HG02884 (cell line): Measurements from ENCODE around the gene TMEM150A.
"Not testable (repeated sequence)": the region's sequence is repeated elsewhere in the genome, so short reads cannot be mapped to it uniquely, and the experiment has no call there.

Experiments
- ATAC-seq: cut with Tn5 transposase; IDR thresholded peaks from one replicate; pipeline ENCODE4 v1.9.1; 2021; ENCODE audit warnings: mild to moderate bottlenecking, moderate library complexity; ENCODE audit not compliant: unreplicated experiment

TMEM150A gene

DNA sequence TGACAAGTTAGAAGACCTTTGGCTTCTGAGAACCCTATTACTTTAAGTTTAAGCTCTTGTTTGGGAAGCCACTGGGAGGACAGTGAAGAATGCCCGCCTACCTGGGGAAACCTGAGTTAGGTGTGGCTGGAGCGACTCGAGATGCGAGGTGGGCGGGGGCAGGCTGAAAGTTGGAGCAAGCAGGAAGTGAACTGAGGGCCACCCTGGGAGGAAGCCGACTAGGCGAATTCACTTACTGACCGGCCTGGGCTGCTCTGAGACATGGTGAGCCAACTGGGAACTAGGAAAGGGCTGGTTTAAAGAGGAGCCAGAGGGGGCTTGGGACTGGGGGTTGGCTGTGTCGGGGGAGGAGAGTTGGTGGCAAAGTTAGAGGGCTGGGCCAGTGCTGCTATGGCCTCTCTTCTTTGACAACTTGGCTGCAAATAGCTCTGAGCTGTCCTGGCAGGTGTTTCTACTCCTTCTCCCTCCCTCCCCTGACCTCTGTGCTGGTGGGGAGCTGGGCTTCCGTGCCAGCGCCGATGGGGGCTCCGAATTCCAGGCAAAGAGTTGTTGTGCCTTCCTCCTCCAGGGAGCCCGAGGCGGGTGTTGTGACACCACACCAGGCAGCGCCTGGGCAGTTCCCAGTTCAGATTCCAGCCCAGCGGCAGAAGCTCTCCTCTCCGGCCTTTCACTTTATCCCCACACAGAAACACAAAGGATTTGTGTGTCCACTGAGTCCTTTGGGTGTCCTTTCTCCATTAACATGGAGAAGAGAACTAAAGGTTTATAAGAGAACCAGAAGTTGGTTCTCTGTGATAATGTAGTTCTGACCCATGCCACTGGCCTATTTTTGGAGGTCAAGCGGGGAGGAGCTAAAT, 24.9 kb downstream of the TMEM150A start, which contains the start of gene VAMP8:
Gene VAMP8, plus strand, starts transcription at position 201 of the 857 bp plus-strand sequence. Its CDS starts 61 bp downstream, at position 262.
- peak; percentile 61 for ATAC-seq

DNA sequence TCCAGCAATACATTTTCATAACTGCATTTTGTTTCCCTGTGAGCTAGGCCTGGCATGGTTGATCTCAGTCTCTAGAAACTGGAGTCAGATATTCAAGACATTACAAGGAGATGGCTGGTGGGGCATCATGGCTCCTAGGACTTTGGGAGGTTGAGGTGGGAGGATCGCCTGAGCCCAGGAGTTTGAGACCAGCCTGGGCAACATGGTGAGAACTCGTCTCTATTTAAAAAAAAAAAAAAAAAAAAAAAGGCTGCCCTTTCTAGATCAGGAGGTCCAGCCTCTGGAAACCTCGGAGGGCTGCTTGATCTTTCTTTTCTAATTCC, 25.5 kb downstream of the TMEM150A start:
- no peak for ATAC-seq

DNA sequence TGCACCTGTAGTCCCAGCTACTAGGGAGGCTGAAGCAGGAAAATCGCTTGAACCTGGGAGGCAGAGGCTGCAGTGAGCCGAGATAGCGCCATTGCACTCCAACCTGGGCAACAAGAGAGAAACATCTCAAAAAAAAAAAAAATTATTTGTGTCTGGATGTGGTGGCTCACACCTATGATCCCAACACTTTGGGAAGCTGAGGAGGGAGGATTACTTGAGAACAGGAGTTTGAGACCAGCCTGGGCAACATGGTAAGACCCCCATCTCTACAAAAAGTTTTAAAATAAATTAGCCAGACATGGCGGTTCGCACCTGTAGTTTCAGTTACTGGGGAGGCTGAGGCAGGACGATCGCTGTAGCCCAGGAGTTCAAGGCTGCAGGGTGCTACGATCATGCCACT, 26.8 kb downstream of the TMEM150A start:
- ATAC-seq: no peak

DNA sequence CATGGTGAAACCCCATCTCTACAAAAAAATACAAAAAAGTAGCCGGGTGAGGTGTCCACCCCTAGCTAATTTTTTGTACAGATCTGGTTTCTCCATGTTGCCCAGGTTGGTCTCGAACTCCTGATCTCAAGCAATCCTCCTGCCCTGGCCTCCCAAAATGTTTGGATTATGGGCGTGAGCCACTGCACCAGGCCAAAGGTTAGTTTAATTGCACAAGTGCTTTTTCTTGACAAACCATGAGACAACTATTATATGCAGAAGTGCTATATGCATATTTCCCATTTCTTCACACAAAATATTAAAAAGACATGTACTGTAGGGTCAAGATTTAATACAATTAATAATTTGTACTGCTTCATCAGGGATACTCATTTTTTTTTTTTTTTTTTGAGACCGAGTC, 36.2 kb downstream of the TMEM150A start:
- no peak for ATAC-seq

DNA sequence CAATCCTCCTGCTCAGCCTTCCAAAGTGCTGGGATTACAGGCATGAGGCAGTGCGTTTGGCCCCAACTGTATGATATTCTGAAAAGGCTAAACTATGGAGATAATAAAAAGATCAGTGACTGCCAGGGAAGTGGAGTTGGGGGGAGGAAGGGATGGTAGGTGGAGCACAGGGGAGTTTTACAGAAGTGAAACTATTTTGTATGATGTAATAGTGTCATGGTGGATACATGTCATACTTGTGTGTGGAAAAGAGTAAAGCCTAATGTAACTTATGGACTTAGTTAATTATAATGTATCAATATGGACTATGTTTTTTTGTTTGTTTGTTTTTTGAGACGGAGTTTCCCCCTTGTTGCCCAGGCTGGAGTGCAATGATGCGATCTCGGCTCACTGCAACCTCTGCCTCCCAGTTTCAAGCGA, 38.3 kb downstream of the TMEM150A start:
- ATAC-seq: no peak

DNA sequence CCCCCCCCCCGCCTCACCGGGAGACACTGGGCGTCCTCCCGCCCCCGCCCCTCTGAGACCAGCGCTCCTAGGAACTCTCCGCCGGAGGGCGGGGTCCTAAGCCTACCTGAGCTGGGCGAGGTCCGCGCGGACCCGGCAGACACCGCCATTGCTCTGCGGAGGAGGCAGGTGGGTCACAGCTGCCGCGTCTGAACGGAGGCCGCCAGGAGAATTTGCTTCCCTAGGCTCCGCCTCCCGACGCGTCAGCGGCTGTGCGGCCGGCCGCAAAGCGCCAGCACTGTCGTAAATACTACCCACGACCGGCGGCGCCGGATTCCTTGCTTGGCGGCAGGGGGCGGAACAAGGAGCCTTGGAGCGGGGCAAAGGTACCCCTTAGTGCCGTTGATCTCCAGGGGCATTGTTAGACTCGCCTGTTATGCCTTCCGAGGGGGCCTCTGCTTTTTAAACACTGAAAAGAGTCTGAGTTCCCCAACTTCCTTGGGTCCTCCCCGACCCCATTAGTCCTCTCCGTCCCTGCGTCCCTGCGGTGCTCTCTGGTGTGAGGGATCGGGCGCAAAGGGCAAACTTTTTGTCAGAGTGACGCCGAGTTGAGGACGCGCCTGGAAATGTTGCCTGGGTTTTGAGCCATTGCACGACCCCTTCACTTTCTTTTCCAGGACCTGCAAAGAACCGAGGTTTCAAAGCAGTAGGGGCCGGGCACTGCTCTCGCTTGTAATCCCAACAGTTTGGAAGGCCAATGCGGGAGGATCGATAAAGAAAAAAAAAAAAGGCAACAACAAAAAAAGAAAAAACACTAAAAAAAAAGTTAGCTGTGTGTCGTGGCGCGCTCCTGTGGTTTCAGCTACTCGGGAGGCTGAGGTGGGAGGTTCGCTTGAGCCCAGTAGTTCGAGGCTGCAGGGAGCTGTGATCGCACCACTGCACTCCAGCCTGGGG, 41.0 kb downstream of the TMEM150A start, which contains the start of gene GGCX:
Gene GGCX, minus strand, starts transcription at position 214 of the 933 bp plus-strand sequence. Its CDS starts 65 bp downstream, at position 149.
- ATAC-seq: peak; percentile 90

DNA sequence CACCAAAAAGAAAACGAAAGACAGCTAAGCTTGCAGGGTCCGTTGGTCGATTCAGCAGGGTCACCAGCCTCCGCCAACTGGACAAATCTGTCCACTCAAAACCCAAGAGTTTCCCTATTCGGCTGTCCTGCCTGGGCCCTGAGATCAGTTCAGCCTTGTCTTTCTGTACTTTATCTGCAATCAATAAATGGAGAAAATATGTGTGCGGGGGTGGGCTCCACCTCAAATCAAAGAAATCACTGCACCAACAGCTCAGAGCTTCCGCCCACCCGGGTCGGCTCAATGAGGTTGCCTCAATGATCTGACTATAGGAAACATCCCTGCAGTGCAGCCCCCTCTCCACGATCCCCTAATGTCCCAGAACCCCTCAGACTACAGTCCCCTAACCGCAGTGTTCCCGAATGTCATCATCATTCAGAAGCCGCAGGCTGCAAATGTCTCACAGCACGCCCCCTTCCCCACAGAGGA, 41.7 kb downstream of the TMEM150A start:
- ATAC-seq: no peak

DNA sequence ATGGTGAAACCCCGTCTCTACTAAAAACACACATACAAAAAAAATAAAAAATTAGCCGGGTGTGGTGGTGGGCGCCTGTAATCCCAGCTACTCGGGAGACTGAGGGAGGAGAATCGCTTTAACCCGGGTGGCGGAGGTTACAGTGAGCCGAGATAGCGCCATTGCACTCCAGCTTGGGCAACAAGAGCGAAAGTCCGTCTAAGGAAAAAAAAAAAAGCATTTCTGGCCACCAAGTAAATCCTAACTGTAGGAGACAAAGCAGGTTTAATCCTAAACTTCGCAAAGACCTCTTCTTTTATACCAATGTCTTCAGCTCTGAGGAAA, 42.1 kb downstream of the TMEM150A start:
- not testable (repeated sequence) for ATAC-seq

DNA sequence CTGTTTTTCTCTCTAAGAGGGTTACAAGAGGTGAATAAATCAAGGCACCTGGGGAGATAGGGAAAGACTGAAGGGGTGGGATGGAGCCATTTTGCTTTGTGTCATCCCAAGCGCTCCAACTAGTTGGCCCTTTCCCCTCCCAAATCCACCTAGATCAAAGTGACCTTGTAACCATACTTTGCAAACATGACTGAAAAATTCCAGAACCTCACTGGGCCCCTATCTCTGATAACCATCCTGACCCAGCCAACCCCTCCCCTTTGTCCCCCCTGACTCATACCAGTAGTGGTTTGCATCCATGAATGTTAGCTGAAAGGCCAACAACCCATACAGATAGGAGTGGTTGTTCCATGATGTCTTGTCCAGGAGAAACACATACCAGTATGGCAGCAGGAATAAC, 44.3 kb downstream of the TMEM150A start:
- no peak for ATAC-seq

DNA sequence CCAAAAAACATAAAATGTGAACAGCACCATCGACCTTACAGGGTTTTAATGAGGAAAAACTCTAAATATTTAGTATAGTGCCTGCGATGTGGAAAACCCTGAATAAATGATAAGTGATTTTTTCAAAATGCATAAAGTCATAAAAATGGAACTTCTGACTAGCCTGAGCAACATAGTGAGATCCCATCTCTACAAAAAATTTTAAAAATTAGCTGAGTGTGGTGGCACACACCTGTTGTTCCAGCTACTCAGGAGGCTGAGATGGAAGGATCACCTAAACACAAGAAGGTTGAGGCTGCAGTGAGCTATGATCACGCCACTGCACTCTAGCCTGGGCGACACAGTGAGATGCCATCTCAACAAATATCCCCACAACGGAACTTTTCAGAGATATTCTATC, 45.4 kb downstream of the TMEM150A start:
- no peak for ATAC-seq

DNA sequence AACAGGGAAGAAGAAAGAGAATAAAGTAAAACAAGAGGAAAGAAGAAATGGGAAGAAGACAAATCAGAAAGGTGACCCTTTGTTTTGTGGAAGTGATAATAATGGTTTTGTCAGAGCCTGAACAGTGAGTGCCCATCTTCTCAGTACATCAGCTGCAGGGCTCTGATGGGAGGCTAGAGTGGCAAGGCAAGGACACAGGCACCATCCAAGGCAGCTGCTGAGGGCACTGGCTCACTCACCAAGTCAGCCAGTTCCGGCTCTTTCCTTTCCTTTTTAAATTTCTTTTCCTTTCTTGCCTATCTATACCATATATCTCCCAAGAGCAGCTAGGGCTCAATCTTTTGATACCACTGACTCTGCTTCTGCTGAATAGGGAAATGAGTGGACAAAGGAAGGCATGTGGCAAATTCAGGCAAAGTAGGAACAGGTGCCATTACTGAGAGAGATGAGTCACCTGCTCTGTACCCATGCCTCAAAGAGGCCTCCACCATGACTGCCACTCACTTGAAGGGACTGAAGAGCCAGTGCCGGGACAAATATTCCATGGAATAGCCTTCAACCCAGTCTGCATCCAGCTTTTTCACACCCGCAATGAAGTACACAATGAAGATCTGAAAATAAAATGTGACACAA, 47.4 kb downstream of the TMEM150A start:
- ATAC-seq: no peak

DNA sequence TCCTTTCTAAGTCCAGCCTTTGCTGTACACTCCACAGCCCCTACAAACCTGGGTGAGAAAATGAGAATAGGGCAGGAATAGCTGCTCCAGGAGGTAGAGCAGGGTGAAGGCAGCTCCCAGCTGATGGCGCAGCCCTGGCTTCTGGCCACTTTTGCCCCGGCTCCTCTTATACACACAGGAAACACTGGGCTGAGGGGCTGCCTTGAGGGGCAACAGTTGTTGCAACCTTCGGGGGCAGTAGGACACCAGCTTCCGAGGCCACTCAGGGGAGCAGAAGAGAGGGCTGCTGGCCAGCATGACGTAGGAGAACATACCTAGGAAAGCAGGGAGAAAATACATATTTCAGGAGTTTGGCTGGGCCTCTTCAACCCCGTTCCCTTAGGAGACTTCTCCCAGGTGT, 49.3 kb downstream of the TMEM150A start:
- ATAC-seq: no peak

DNA sequence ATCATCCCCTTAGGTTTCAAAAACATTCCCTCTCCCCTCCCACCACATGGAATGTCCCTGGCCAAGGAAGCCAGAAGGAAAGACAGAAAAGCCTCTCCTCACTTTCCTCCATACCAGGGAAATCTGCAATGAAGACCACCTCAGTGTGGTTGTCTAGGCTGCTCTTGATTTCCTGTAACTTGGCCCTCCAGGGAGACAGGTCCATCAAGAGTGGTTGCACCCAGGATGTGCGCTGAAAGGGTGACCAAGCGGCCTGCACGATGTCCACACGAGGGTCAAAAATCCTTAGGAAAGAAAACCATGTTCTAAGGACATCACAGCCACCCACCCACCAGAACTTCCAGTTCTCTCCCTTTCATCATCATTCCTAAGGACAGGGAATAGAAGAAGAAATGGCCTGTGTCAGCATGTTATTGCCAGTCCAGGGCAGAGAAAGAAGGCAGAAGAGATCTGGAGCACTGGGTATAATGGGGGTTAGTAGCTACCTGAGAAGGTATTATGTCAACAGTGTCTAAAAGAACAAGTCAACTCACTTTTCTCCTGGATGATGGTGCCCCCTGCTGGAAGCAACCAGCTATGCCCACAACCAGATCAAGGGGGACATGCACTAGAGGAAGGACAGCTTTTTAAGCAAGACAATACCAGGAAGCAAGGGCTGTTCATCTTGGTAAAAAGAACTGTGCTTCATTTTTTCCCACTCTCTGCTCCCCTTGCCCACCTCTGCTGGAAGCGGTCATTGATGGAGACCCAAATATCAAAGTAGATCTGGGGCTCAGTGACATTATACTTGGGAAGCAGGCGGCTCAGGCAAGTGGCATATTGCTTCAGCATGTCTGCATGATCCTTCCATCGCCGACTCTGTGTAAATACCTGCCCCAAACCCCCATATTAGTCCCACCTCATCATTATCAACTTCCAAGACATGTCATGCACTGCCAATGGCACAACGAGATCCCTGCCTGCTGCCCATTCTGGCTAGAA, 50.5 kb downstream of the TMEM150A start:
- ATAC-seq: no peak

DNA sequence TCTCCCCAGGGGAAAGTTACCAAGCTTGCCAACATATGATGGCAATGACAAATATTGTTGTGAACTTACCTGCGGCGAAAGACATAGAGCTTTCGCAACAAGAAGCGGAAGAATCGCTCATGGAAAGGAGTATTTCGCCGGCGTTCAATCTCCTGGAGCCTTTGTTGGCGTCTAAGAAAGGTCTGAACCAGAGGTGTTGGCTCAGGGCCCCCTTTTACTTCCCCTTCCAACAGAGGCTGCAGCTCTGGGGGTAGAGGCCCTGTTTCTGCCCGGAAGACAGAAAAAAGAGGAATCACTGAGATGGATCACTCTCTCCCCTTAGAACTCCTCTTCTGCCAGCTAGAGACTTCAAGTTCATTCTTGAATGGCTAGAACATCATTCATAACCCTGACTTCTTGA, 52.0 kb downstream of the TMEM150A start:
- ATAC-seq: no peak

DNA sequence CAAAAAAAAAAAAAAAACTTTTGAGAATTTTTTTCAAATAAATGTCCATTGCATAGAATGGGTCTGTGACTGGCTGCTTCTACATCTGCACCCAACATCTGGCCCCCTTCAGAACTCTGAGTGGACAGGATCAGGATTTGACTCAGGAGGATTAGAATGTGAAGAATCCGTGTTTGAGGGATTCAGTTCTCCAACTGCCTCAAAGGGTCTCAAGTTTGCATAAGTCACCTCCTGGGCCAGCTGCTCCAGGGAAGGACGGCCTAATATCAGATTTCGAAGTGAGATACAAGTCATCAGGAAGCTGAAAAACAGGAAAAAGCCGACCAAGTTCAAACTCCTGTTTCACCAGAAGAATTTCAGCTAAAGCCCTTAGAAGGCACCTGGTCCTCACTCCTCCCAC, 52.7 kb downstream of the TMEM150A start:
- ATAC-seq: no peak

DNA sequence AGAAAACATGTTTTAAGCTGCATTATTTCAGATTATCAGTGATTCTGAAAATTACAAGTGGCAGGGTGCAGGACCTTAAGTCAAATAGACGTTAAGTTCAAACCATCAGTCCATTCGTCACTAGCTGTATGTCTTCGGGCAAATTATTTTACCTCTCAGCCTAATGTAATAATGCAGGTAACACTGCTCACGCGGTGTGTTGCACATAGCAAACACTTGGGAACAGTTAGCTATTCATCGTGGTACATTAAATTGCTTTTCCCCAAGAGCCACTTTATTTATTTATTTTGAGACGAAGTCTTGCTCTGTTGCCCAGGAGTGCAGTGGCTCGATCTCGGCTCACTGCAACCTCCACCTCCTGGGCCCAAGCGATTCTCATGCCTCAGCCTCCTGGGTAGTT, 53.4 kb downstream of the TMEM150A start:
- no peak for ATAC-seq

DNA sequence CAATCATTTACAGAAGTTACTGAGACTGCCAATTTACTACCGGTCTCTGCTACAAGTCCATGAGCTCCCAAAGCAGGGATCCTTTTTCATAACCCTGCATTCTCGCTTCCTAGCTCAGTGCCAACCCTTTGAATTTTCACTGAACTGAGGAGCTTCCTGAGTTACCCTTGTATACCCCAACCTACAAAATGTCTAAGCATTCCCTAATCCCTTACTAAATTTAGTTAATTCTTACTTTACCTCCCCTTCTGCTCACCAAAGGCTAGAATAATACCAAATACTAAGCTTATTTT, 53.9 kb downstream of the TMEM150A start:
- ATAC-seq: no peak
